H9 (cell line): ENCODE measurements around the gene CDCA3. TPM values are rescaled to one million over a fixed set of nuclear protein-coding genes. Genes with fewer than 3 reads are reported as not detected.
A peak's percentile ranks its signal among the peaks of the same experiment; 100 is the strongest.

Experiments
- DNase-seq: peaks from one replicate; pipeline ENCODE4 v3.0.0-alpha.2; 2017
- H2AFZ ChIP-seq: one replicate; pipeline ENCODE4 v1.6.1; 2013; ENCODE audit warnings: mild to moderate bottlenecking, low read length, control low read depth, moderate library complexity
- H2AK5ac ChIP-seq: 2 replicates; pipeline ENCODE4 v1.6.1; 2013; ENCODE audit warnings: low read length, control low read depth, mixed read lengths; ENCODE audit not compliant: insufficient read length
- H2BK120ac ChIP-seq: one replicate; pipeline ENCODE4 v1.6.1; 2013; ENCODE audit warnings: low read depth, mild to moderate bottlenecking, low read length, control low read depth, inconsistent platforms; ENCODE audit not compliant: poor library complexity, severe bottlenecking
- H2BK12ac ChIP-seq: 2 replicates; pipeline ENCODE4 v1.6.1; 2013; ENCODE audit warnings: low read length, control low read depth, mixed read lengths, low read depth; ENCODE audit not compliant: insufficient read length
- H2BK15ac ChIP-seq: 2 replicates; pipeline ENCODE4 v1.6.1; 2013; ENCODE audit warnings: low read depth, low read length, control low read depth
- H2BK20ac ChIP-seq: one replicate; pipeline ENCODE4 v1.6.1; 2013; ENCODE audit warnings: low read depth, mild to moderate bottlenecking, low read length, control low read depth, inconsistent platforms; ENCODE audit not compliant: poor library complexity, severe bottlenecking
- H2BK5ac ChIP-seq: 2 replicates; pipeline ENCODE4 v1.6.1; 2013; ENCODE audit warnings: low read length, control low read depth, mixed read lengths; ENCODE audit not compliant: insufficient read length
- H3K14ac ChIP-seq: 2 replicates; pipeline ENCODE4 v1.6.1; 2013; ENCODE audit warnings: low read length, control low read depth; ENCODE audit not compliant: insufficient read depth
- H3K18ac ChIP-seq: 2 replicates; pipeline ENCODE4 v1.6.1; 2013; ENCODE audit warnings: low read depth, mild to moderate bottlenecking, mixed read lengths, low read length, control low read depth; ENCODE audit not compliant: insufficient read length
- H3K23ac ChIP-seq: 2 replicates; pipeline ENCODE4 v1.6.1; 2013; ENCODE audit warnings: low read length, control low read depth, mixed read lengths, low read depth; ENCODE audit not compliant: insufficient read length
- H3K23me2 ChIP-seq: 2 replicates; pipeline ENCODE4 v1.6.1; 2013; ENCODE audit warnings: low read depth, mild to moderate bottlenecking, mixed read lengths, low read length, control low read depth; ENCODE audit not compliant: insufficient read length, poor library complexity, severe bottlenecking
- H3K27ac ChIP-seq: 2 replicates; pipeline ENCODE4 v1.5.1; 2013; ENCODE audit warnings: low read length, control low read depth, mixed read lengths, low read depth; ENCODE audit not compliant: insufficient read length
- H3K27me3 ChIP-seq: 2 replicates; pipeline ENCODE4 v1.6.1; 2013; ENCODE audit warnings: low read length, control low read depth, inconsistent platforms; ENCODE audit not compliant: insufficient read depth
- H3K4ac ChIP-seq: 2 replicates; pipeline ENCODE4 v1.6.1; 2013; ENCODE audit warnings: low read depth, mild to moderate bottlenecking, control low read depth, inconsistent platforms, low read length, moderate library complexity
- H3K4me1 ChIP-seq: 2 replicates; pipeline ENCODE4 v1.6.1; 2013; ENCODE audit warnings: low read length, control low read depth, inconsistent platforms; ENCODE audit not compliant: insufficient read depth
- H3K4me2 ChIP-seq: 2 replicates; pipeline ENCODE4 v1.6.1; 2013; ENCODE audit warnings: low read length, control low read depth, mixed read lengths; ENCODE audit not compliant: insufficient read length, insufficient read depth
- H3K56ac ChIP-seq: 2 replicates; pipeline ENCODE4 v1.6.1; 2013; ENCODE audit warnings: low read depth, mild to moderate bottlenecking, mixed read lengths, low read length, control low read depth; ENCODE audit not compliant: insufficient read length
- H3K79me1 ChIP-seq: 2 replicates; pipeline ENCODE4 v1.6.1; 2013; ENCODE audit warnings: low read depth, mild to moderate bottlenecking, moderate library complexity, low read length, control low read depth, inconsistent platforms; ENCODE audit not compliant: insufficient read depth, poor library complexity, severe bottlenecking
- H3K79me2 ChIP-seq: 2 replicates; pipeline ENCODE4 v1.6.1; 2013; ENCODE audit warnings: low read length, control low read depth, inconsistent platforms; ENCODE audit not compliant: insufficient read depth
- H3K9ac ChIP-seq: 2 replicates; pipeline ENCODE4 v1.6.1; 2013; ENCODE audit warnings: low read length, control low read depth, mixed read lengths; ENCODE audit not compliant: insufficient read length; ENCODE audit errors: extremely low read depth
- H3K9me3 ChIP-seq: one replicate; pipeline ENCODE4 v1.6.1; 2013; ENCODE audit warnings: low read depth, low read length, inconsistent platforms; ENCODE audit not compliant: control insufficient read depth
- H3T11ph ChIP-seq: one replicate; pipeline ENCODE4 v1.6.1; 2013; ENCODE audit warnings: mild to moderate bottlenecking, low read length, control low read depth, inconsistent platforms
- H4K20me1 ChIP-seq: one replicate; pipeline ENCODE4 v1.6.1; 2013; ENCODE audit not compliant: control insufficient read depth, insufficient read length, insufficient read depth
- H4K5ac ChIP-seq: 2 replicates; pipeline ENCODE4 v1.6.1; 2013; ENCODE audit warnings: low read depth, mild to moderate bottlenecking, mixed read lengths, low read length, control low read depth; ENCODE audit not compliant: insufficient read length
- H4K8ac ChIP-seq: replicated peaks from 2 replicates; pipeline ENCODE4 v1.6.1; 2013; ENCODE audit warnings: low read length, control low read depth, mixed read lengths, low read depth; ENCODE audit not compliant: insufficient read length
- H4K91ac ChIP-seq: 2 replicates; pipeline ENCODE4 v1.6.1; 2013; ENCODE audit warnings: low read depth, mild to moderate bottlenecking, moderate library complexity, mixed read lengths, low read length, control low read depth; ENCODE audit not compliant: insufficient read length
- H3K27ac Mint-ChIP-seq, 3 experiments: 2 replicates in 2 of 3; 3 replicates in 1 of 3; pipeline ENCODE4 v1.8.0; 2020 to 2021; ENCODE audit warnings: mixed read lengths in 3 of 3, mild to moderate bottlenecking in 1 of 3, moderate library complexity in 1 of 3
- H3K27me3 Mint-ChIP-seq: 2 replicates; pipeline ENCODE4 v1.8.0; 2021; ENCODE audit warnings: low read depth, mild to moderate bottlenecking, moderate library complexity, mixed read lengths
- H3K36me3 Mint-ChIP-seq, 3 experiments: 2 replicates in 2 of 3; 3 replicates in 1 of 3; pipeline ENCODE4 v1.8.0; 2020 to 2021; ENCODE audit warnings: low read depth in 3 of 3, mixed read lengths in 3 of 3; ENCODE audit not compliant: insufficient read depth in 1 of 3
- H3K4me1 Mint-ChIP-seq, 2 experiments: 2 replicates each; pipeline ENCODE4 v1.8.0; 2020; ENCODE audit warnings: mixed read lengths in 2 of 2
- H3K4me3 Mint-ChIP-seq, 2 experiments: 2 replicates in 1 of 2; 3 replicates in 1 of 2; pipeline ENCODE4 v1.8.0; 2020 to 2021; ENCODE audit warnings: mild to moderate bottlenecking in 2 of 2, mixed read lengths in 2 of 2, moderate library complexity in 1 of 2
- H3K9me3 Mint-ChIP-seq, 2 experiments: 2 replicates in 1 of 2; 3 replicates in 1 of 2; pipeline ENCODE4 v1.8.0; 2020; ENCODE audit warnings: mild to moderate bottlenecking in 2 of 2, mixed read lengths in 2 of 2, moderate library complexity in 1 of 2
- CTCF ChIP-seq: fragments of 200-600 bp; sonication (generic); conservative IDR thresholded peaks from 3 replicates; pipeline ENCODE4 v1.8.0; 2021; ENCODE audit warnings: antibody characterized with exemption, mild to moderate bottlenecking
- WGBS: extraction: QIAGEN DNeasy Blood & Tissue Kit; methylation state at CpG from one replicate; pipeline ENCODE4 v1.1.7; 2013; ENCODE audit warnings: missing lambda C conversion rate, low lambda C conversion rate, mixed read lengths; ENCODE audit not compliant: insufficient read length; ENCODE audit errors: extremely low coverage; 5-methylcytosine and 5-hydroxymethylcytosine counted together
- total RNA-seq: library from RNA; stranded (reverse); gene quantifications from 2 replicates; pipeline ENCODE4 v1.2.1, GENCODE V29; 2021

Gene CDCA3
- total RNA-seq, 1 experiment from 2014 or later: 45.1 TPM

DNA sequence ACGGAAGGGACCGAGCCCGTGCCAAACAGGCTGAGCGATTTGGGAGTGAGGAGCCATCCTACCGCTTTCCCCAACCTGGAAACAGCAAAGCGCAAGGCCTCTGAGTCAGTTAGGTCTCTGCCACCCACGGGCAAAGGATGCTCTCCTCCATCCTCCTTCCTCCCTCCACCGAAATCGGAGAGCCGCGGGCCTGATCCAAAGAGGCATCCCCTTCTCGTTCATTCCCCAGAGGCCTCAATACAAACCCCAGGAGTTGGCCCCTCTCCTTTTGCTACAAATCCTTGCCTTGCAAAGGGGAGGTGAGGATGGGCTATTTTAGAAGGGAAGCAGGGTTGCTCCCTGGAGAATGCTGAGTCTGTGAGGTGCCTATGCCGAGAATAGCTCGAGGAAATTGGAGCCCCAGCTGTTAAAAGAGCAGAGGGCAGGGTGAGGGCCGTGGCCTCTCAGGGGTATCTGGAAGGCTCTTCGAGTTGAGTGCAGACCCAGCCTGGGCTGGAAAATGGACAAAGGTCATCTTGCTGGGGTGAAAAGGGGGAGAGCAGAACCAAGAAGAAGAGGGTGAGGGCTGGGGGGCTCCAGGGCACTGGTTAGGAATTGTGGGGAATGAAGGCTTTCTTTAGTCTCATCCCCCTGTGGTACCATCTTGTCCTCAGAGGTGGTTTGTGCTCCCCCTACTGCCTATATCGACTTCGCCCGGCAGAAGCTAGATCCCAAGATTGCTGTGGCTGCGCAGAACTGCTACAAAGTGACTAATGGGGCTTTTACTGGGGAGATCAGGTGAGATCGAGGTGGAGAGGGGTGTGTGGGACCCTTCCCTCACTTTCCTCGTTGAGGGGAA is 17.3 kb upstream of the CDCA3 start:
- Histone ChIP-seq H4K8ac (no peak overlapping the region), H3K23ac (no peak overlapping the region), H3K27me3 (no peaks in the 10 kb centered on the region), H3K14ac (peak overlapping the region; percentile 37; the same call in 1 of the 2 replicates), H3K23me2 (peaks cover 16% of the 10 kb centered on the region), H2AK5ac (no peak overlapping the region), H4K5ac (no peak overlapping the region), H3K9ac (peak overlapping the region; percentile 60), H3K9me3 (no peaks in the 10 kb centered on the region), H2BK5ac (no peak overlapping the region), H2BK120ac (no peak overlapping the region), H3K79me2 (peaks cover 5% of the 10 kb centered on the region; the same call in 1 of the 2 replicates), H3K18ac (no peak overlapping the region), H2BK20ac (no peak overlapping the region), H3K56ac (no peak overlapping the region), H2BK12ac (no peak overlapping the region), H3K4me2 (peak overlapping the region; percentile 94), H3K4ac (no peak overlapping the region), H3K27ac (no peak overlapping the region), H3K4me1 (no peaks in the 10 kb centered on the region; the same call in 1 of the 2 replicates), H2BK15ac (no peak overlapping the region), H4K91ac (no peak overlapping the region), H3K79me1 (no peaks in the 10 kb centered on the region), H4K20me1 (no peaks in the 10 kb centered on the region), H3T11ph (no peak overlapping the region), H2AFZ (no peak overlapping the region)
- Mint-ChIP-seq H3K4me1 (peaks cover 50 to 55% of the 10 kb centered on the region in 2 experiments), H3K36me3 (peaks cover 42 to 69% (median 57%) of the 10 kb centered on the region in 3 experiments), H3K27me3 (no peaks in the 10 kb centered on the region; the same call in 1 of the 2 replicates), H3K4me3 (peak overlapping the region; percentile 91 to 95), H3K9me3 (no peaks in the 10 kb centered on the region; a peak in 1 of 5 replicates), H3K27ac (peak overlapping the region; percentile 85 to 96 (median 92); a peak in 6 of 7 replicates)
- DNase-seq: no peak
- no CpG with 5 or more reads among the region's 22 CpGs for WGBS
- TF ChIP-seq CTCF: peak; percentile 15; the same call in 1 of the 3 replicates
